8988T (cell line): ENCODE measurements around the gene SCN1A.
"Not testable (repeated sequence)": the region's sequence is repeated elsewhere in the genome, so short reads cannot be mapped to it uniquely, and the experiment has no call there.

Experiments used
- DNase-seq: peaks from one replicate; pipeline ENCODE4 v3.0.0; 2011

The SCN1A gene

DNA sequence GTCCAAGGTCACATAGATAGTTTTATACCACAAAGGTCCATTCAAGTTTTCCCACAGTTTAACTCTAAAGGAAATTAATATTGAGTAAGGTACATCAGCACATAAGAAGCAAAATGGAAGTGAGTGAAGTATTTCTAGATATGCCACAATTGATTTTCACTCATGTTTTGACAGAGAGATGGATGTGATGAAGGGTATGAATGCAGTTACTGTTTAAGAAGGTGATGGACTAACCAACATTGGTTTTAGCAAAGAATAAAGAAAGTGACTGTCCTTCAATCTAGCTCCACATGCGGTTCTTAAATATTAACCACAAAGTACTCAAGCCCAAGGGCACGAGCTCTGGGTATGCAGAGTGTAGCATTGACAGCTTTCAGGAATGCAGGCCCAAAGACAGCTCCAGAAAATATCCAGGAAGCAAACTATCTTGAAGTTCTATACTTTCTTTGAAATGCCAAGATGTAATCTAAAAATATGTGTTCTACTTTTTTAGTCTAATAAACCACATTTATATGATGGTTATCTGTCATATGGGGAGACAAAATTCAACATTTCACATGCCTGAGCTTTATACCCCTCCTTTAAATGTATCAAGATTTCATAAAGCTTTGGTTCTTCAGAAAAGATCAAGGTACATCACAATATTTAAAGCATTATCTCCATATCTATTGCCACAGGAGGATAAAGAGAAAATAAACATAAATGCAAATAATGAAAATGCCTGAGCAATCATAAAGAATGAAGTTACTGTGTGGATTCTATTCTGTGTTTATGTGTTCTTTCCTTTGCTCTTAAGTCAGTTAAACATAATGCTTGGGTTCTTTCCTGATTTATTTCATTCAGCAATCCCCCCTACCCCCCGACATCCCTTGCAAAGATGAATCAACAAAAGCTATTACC lies 6.7 kb upstream of the SCN1A start:
- no peak for DNase-seq

DNA sequence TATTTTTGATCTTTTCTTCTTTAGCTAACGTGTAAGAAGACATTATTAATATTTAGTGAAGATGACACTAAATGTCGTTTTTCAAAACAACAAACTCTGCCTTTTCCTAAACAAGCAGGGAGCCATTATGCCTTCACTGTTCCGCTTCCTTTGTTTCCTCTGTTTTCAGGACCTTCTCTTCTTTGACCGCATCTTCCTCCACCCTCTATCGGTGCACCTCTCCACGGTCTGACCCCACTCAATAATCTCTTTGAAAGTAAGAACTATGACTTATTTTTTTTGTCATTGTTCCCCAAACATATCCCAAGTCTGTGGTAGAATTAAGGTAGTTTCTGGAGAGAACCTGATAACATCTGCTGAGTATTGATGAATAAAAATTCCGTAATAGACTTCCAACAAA lies 5.8 kb upstream of the SCN1A start:
- DNase-seq: no peak

DNA sequence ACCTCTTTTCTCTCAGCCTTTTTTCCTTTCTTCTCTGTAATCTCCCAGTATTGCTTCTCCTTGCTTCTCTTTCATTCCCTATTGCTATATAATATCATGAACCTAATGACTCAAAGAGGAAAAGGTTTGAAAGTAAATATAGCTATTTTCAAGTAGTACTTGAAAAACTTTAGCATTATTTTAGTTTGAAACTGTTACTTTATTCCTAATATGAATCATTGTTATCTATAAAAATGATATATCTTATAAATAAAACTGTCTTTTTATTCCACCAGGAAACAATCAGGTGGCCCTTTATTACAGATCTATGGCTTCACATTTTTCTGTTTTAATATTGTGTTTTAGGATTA lies 311 bp upstream of the SCN1A start:
- DNase-seq: no peak

DNA sequence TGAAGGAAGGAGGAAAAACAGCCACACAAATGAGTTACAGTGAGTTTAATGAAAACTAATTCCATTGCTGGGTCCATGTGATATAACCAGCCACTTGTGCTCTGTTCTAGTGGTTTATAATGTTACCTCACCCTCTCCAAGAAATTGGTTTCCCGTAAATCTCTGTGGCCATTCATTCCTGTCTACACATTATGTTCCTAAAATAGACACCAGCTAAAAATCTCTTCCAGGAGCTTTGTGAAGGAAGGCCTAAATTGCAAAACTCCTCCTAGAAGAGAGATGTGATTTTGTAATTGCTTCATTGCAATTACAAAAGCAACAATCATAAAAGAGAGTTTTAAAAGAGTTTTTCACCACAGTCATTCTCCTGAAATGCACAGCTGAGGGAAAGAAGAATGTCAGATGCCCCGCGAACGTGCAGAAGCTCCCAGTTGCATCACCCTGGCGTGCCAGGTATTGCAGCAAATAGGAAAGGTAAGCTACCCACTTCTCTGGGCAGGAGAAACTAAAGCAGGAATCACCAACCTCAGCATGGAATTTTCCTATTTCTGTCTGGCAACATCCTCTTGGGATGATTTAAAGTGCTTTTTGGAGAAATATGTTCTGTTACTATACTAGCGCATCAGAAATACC lies 1.7 kb downstream of the SCN1A start:
- no peak for DNase-seq

DNA sequence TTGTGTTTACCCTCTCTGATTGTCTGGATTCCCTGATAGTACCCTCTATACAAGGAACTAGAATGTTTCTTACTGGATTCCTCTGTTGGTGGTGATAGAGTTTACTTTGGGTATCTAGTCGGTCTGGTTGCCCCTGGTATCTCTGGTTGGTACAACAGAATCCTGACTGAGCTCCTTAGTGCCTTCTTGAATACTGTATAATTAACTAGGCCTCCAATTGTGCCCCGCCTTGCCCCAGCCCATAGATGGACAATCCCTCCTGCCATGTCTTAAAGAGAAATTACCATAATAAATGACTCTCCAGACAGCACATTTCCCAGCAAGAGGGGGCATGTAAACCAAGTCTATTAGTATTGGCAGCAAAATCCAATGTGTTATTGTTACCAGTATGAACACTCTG lies 2.3 kb downstream of the SCN1A start:
- DNase-seq: no peak

DNA sequence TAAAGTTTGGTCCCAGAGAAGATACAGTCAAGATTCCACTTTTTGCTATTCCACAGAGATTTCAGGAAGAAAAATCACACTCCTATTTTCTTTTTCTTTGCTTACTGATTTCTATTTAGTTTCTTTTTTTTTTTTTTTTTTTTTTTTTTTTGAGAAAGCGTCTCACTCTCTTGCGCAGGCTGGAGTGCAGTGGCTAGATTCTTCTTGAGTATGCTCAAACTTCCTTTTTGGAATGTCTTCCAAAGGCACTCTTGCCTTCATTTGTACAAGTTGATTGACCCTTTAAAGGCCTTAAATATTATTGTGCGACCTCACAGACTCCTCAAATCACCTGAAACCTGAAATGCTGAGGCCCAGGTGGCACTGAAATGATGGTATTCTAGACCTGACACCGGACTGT lies 9.6 kb downstream of the SCN1A start:
- DNase-seq: no peak

DNA sequence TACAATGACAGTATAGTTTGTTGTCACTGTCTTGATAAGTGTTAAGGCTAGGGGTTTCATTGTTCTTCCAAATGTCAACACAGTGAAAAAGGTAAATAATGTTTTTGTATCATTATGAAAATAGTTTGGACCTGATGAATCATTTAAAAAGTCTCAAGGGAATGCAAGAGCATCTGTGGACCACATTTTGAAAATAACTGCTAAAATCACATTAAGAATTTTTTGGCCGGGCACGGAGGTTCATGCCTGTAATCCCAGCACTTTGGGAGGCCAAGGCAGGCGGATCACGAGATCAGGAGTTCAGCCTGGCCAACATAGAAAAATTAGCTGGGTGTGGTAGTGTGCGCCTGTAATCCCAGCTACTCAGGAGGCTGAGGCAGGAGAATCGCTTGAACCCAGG lies 10.3 kb downstream of the SCN1A start:
- no peak for DNase-seq

DNA sequence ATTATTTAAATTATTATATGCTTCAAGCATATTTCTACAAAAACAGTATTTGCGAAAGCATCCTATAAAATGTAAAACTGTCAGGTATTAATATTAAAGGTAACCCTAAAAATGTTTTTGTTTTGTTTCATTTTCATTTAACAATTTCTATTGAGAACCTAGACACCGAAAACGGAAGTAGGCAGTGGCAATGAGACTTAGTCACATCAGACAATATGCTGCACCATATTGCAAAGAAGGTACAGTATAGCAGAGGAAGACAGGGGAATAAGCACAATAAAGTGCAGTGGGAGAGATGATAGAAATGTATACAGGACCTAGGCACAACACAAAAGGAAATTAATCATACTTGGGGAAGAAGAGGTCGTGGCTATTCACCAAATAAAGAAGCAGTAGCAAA lies 12.2 kb downstream of the SCN1A start:
- no peak for DNase-seq

DNA sequence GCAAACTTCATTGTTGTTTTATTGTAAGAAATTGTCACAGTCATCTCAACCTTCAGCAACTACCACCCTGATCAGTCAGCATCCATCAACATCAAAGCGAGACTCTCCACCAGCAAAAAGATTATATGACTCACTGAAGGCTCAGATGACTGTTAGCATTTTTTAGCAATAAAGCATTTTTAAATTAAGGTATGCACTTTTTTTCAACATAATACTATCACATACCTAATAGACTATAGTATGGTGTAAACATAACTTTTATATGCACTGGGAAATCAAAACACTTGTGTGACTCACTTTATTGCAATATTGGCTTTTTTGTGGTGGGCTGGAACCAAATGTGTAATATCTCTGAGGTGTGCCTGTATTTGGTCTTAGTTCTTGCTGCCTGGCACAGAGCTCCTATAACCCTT lies 15.6 kb downstream of the SCN1A start:
- no peak for DNase-seq

DNA sequence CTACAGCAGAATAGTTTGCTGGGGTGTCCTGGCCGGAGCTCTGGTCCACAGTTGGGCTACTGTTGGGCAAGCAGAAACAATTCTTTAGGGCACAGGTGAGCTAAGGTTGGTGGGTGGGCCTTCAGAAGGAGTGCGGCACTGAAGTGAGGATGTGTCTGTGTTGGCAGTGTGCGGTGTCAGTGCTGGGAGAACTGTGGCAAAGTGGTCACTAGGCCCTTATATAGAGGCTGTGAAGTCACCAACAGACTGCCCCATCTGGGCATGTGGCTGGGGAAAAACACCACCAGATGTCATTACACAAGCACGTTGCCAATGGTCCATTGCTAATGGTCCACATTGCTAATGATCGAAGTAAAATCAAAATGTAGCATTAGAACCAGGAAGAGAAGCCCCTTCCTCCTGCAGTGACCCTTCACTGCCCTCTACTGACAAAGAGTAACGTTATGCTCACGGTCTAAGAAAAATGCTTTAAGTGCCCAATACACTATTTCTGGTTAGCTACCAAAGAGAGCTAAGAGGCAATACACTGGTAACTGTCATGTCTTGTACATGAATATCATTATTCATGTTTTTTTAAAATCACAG lies 21.3 kb downstream of the SCN1A start:
- no peak for DNase-seq

DNA sequence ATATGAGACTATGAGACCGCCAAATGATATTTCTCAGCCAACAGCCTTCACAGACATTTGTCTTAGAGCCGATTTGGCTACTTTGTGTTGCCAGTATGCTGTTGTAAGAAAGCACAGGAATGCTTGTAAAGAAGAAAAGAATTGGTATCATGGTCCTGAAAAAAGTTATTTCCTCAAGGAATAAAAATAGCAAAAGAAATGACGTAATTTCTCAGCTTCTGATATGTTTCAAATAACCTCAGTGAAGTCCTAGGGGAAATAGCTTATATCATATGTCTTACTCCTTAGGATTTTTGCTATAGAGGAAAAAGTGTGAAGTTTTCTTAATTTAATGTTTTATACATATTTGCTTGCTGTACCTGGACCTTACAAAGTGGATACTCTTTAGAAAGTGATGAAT lies 23.0 kb downstream of the SCN1A start:
- DNase-seq: no peak

DNA sequence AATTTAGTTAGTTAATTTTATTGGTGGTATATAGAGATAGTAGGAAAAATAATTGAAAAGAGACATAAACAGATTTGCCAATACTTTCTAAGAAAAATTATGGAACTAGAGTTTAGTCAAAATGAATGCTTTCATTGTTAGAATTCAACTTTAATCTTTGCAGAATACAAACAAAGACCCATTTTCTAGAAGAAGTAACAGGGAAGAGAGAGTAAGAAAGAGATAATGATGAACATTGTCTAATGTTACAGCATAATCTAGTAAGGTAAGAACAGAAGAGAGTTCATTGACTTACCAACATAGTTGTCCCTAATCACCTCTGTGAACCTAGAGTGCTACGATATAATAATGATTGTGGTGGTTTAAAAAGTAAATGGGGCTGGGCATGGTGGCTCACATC lies 23.7 kb downstream of the SCN1A start:
- no peak for DNase-seq

DNA sequence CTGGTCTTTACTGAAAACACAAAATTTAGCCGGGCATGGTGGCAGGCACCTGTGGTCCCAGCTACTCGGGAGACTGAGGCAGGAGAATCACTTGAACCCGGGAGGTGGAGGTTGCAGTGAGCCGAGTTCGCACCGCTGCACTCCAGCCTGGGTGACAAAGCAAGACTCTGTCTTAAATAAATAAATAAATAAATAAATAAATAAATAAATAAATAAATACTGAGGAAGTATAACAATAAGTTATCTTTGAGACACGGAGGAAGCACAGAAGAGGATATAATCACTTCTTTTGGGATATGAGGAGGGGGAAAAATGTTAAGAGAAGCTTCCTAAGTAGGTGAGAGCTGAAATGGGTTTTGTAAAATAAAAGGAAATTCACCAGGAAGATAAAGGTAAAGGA lies 24.5 kb downstream of the SCN1A start:
- DNase-seq: not testable (repeated sequence)

DNA sequence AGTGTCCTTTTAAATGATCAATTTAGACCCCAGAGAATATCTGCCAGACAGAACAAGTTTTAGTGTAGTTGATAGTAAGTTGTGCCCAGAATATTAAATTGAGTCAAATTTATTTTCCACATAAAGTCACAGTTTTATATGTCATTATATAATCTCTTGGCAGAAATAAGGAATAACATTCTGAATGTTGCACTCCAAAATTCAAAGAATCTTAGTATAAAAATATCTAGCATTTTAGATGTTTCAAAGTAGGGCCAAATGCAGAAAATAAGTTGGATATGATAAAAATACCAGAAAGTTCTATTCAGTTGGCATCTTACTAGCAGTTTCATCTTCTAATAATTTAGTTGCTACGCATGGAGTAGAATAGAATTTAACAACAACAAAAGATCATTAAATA lies 33.5 kb downstream of the SCN1A start:
- no peak for DNase-seq

DNA sequence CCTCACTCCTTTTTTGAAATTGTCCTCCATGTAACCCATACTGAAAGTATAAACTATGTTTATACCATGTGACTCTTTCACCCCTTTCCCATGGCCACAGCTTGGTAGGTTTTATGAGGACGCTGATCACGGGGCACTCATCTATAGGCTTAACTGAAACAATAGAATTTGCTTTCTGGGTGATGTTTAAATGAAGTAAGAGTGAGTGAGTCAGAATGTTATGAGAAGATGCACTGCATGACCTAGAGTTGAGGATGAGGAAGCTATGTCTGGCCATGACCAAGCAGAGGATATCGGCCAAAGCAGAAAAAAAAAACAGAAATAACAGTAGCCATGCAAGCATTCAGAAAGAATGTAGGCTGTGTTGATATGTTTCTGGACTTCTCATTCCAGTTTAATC lies 34.9 kb downstream of the SCN1A start:
- no peak for DNase-seq

DNA sequence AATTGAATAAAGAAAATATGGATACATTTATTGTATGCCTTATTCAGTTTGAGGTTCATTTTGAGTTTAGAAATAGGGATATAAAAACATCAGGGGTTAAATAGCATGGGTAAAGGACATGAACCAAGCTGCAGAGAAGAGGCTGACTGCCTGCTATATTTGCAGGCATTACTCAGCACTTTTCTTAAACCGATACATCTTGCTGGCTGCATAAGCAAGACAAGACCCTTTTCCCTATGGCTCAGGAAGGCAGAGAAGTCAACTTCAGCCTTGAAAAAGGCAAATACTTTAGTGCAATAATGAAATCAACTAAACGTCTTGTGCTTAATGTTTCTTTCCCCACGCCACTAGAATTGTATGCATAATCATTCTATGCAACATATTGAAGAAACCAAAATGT lies 36.4 kb downstream of the SCN1A start:
- no peak for DNase-seq

DNA sequence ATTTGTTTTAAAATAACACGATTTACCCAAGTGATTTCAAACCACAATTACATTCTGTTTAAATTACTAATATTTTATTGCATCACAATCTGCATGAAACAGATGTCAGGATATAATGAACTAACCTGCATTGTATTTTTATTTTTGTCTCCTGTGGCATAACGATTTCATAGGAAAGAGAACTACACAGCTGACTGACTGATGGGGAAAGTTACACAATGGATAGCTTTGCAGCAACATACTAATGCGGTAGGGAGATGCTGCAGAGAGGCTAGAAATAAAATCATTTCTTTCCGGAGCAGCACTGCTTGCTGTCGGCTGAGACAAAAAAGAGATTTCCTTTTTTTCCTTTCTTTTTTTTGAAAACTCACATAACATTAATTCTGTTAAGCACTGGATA lies 36.9 kb downstream of the SCN1A start:
- DNase-seq: no peak

DNA sequence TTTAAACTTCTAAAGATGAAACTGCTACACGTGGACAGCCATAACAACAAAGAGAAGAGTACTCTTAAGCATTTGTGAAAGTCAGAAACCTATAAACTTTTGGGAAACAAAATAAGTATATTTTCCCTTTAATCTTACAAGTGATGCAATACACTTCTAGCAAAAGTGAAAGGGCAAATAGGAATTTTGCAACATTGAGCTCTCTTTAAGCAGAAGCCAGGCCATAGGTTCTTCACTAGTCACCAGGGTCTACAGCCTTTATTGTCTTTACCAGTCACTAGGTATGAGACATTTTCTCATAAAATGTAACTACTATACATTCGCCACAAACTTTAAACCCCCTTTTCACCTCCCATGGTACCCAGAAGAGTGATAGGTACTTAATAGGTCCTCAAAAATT lies 37.5 kb downstream of the SCN1A start:
- no peak for DNase-seq

DNA sequence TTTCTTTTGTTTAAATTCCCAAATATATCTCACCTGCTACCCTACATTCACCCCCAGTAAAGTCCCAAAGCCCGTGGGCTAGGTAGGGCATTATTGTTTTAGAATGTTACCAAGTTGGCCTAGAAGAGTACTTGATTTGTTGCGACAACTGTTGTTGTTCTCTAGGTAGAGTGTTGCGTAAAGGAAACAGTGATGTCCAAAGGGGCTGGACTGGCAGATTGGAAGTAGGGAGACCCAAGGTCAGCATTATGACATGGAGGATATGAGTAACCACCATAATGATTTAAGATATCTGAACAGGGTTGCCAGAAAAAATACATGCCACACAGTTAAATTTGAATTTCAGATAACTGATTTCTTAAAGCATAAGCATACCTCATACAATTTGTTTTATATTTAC lies 39.2 kb downstream of the SCN1A start:
- no peak for DNase-seq

DNA sequence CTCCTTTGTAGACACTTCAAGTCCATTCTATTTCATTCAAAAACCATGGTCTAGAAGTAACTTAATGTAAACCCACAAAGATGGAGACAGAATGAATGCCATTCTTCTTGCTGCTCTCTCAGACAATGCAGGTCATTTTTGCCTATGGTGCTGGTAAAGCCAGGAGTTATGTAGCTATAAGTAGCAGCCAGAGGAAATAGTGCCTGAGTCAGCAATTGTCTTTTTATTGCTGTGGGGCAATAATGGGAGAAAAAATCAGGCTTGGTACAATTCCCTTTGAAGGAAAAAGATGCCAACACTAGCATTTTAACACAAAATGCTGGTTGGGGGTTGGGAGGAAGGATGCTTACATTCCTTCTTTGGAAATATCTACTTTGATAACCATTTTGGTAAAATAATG lies 43.5 kb downstream of the SCN1A start:
- DNase-seq: no peak

DNA sequence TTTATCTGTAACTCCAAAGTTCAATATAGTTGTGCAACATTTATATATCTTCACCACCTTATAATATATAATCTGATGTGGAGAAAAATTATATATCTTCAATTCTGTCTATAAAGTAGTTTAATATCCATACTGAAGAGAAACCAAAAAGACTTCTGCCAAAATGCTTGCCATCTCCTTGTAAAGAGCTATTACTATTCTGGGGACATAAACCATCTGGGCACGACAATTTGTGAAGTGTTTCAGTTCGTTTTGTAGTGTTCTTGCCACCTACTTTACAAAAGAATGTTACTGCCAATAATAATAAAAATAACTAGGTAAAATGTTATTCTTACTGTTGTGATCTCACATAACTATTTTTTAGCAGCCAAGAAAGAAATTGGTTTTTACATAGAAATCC lies 45.1 kb downstream of the SCN1A start:
- no peak for DNase-seq

DNA sequence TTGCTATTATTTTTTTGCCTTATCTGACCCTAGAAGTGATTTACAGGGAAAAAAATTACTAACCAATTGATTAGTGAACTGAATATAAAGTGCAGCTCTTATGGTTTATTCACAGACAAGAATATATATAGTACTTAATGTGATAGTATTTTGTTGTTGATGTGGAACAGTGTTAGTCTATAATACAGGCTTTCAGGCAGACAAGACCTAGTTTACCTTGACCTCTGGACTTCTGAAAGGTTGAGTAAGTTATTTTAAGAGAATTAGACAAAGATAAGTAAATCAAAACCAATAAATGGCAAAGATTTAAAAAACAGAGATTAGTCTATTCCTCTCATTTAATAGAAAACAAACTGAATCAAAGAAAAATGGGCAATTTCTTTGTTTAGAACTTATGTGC lies 46.0 kb downstream of the SCN1A start:
- no peak for DNase-seq

DNA sequence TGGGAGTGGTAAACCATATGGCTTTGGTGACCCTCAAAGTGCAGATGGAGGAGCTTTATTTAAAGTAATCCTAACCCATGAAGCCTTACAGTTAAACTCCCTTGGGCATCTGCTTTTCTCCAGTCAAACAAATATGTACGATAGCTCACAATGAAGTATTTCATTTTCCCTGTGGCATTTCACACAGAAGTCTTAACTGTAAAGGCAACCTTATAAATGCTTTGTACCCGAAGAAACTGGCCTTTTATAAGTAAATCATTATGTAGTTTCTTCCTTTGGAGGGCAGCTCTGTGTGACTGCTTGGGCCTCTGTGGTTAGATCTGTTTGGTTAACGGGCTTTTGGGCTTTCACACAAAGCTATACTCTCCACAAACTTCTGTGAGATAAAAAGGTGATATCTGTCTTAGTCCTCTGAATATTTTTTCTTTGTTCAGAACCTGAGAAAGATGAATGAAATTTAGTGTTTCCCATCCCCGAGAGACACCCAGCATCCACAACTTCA lies 46.6 kb downstream of the SCN1A start:
- no peak for DNase-seq

DNA sequence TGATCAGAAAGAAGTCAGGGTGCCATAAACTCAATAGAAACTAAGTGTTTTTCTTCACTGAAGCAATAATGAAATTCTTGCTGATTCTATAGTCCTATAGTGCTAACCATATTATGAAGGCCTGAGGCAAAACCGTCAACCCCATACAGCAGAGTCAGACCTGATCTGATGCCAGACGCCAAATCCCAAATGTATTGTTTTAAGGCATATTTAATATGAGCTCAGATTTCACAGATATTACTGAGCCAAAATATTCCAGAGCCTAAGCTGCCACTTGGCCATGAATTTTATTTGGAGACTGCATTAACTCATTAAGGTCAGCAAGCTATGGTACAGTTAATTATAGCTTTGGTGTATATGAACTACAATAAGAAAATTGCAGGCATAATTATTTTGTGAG lies 53.4 kb downstream of the SCN1A start:
- no peak for DNase-seq
